HG02642 (cell line): ENCODE data around the gene CYCS.
"Not testable (repeated sequence)": the region's sequence is repeated elsewhere in the genome, so short reads cannot be mapped to it uniquely, and the experiment has no call there.

Experiments
- ATAC-seq: cut with Tn5 transposase; IDR thresholded peaks from one replicate; pipeline ENCODE4 v1.9.1; 2021; ENCODE audit warnings: mild to moderate bottlenecking; ENCODE audit not compliant: unreplicated experiment, poor library complexity

Gene CYCS

GRCh38 chr7:25125137-25125946 lies at the start of gene CYCS:
Gene CYCS, minus strand, starts transcription at chr7:25125260. Its CDS starts 1,141 bp downstream, at chr7:25124119.
- ATAC-seq = peak; percentile 96

- no peak for ATAC-seq
Observed at GRCh38 chr7:25173184-25173583, 48.1 kb upstream of the CYCS start.

GRCh38 chr7:25171516-25171915 lies 46.5 kb upstream of the CYCS start:
- no peak for ATAC-seq

DNA sequence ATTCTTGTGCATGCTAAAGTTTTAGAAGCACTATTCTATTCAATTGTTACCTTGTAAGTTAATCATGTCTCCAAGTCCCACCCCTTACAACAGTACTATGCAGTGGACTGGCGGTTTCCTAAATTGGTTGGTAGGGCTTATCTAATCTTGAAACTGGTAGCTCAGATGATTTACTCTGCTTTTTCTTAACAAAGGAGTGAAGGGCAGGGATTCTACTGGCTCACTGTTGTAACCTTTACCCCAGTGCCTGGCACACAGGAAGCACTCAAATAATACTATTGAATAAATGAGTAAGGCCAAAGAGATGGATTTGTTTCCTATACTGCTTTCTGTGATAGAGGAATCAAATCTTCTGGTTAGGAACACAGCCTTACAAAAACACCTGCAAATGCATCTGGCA lies 46.0 kb upstream of the CYCS start:
- no peak for ATAC-seq

DNA sequence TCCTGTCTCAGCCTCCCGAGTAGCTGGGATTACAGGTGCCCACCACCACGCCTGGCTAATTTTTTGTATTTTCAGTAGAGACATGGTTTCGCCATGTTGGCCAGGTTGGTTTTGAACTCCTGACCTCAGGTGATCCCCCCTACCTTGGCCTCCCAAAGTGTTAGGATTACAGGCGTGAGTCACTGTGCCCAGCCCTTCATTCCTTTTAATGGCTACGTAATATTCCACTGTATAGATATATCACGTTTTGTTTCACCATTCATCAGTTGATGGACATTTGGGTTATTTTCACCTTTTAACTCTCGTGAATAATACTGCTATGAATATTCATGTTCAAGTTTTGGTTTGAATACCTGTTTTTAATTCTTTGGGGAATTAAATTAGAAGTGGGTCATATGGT lies 44.6 kb upstream of the CYCS start:
- ATAC-seq = no peak

GRCh38 chr7:25168145-25168544 lies 43.1 kb upstream of the CYCS start:
- ATAC-seq = no peak

GRCh38 chr7:25167262-25167843 lies 42.3 kb upstream of the CYCS start:
- no peak for ATAC-seq

DNA sequence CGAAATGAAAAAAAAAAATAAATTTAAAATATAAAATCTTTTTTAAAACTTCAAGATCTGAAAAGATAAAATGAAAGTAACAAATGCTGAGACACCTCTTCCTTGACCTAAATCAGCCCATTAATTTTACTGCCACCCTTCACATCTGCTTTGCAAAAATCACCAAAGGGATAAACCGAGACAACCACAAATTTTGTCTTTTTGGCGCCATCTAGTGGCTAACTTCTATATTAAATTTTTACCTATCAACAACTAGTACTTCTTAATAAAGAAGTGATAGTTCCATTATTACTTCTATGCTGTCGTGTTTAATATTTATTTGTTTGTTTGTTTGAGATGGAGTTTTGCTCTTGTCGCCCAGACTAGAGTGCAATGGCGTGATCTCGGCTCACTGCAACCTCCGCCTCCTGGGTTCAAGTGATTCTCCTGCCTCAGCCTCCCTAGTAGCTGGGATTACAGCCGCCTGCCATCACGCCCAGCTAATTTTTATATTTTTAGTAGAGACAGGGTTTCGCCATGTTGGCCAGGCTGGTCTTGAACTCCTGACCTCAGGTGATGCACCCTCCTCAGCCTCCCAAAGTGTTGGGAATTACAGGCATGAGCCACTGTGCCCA lies 35.0 kb upstream of the CYCS start:
- not testable (repeated sequence) for ATAC-seq

DNA sequence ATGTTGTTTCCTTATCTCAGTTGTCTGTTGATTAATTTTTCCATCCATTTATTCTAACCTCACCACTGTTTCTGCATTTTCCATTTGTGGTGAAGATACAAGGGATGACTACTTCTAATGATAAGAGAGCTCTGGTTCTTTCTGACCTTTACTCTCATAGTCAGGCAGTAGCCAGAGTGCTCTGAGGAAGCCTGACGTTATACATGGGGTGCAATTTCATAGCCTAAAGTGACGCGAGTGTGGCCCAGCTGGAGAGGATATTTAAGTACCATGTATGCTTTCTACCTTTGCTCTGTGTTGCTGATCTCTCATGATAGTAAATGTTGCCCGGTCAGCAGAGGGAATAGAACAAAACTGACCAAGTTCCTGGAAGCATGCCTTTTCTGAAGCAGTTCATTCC lies 33.9 kb upstream of the CYCS start:
- no peak for ATAC-seq

GRCh38 chr7:25151773-25152172 lies 26.7 kb upstream of the CYCS start:
- ATAC-seq = no peak

DNA sequence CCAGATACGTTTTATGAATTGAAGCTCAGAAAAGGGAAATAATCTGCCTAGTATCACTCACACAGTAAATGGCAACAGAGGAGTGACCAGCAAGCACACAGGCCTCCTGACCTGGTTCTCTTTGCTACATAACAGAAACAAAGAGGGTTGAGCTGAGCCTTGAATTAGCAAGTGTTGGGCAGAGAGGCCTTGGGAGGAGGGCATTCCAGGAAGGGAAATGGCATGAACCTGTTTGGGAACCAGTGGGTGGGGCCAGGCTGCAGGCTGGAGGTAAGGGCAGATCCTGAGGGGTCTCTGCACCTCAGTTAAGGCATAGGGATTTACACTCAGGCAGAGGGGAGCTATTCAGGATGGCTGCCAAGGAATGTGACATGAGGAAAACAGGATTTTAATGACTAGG lies 24.8 kb upstream of the CYCS start:
- no peak for ATAC-seq

- ATAC-seq = no peak
Observed at GRCh38 chr7:25148772-25149575, 23.9 kb upstream of the CYCS start.

DNA sequence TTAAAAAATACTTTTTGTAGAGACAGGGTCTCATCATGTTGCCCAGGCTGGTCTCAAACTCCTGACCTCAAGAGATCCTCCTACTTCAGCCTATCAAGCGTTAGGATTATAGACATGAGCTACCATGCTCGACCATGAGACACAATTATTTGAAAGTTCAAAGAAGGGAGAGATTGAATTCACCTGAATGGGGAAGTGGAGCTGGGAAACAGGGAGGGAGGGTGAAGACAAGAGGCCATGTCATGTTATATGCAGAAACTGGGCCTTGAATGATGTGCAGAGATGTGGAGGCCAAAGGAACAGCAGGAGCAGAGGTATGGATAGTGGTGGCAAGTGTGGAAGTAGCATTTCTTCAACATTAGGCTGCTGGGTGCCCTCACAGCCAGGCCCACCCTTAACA lies 18.7 kb upstream of the CYCS start:
- ATAC-seq = no peak

DNA sequence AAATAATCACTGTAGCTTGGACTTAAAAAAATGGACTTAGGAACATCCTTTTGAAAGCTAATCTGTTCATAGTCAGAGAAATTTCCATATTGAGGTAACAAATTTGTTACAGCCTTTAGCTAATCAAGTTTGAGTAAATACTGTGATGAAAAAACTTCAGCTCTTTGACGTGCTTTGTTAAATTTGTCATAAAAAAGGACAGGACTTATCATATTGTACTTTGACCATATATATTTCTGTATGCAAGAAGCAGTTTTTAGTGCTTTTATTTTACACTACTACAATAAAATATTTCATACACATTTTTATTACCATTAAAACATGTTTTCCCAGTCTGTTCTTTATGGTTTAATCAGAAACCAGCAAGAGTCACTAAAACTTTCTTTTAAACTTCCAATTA lies 14.5 kb upstream of the CYCS start:
- no peak for ATAC-seq

DNA sequence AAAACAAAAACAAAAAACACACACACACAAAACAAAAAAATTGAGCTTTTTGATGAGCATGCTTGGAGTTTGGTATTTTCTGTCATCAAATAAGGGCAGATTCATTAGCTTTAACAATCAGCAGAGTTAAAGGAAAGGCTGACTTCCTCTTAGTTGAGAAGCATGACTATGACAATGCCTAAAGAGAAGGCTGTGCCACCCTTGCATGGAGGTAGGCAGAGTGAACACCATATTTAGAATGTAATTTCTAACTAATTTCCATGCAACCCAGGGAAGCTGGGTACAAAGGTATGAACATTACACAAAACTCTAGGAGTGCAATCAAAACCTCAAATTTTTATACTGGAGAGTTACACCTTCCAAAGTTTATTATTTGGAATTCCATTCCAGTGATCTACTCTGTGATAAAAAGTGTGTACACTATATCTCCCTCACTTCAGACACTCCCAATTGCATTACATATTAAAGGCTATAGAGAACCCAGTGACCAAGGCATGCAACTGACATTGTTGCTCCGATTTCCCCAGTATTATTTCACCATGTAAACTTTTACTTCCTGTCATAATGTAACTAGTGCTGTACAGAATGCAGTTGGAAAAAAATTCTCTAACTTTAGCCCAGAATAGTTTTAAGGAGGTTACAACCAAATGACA lies 9.4 kb upstream of the CYCS start:
- no peak for ATAC-seq

DNA sequence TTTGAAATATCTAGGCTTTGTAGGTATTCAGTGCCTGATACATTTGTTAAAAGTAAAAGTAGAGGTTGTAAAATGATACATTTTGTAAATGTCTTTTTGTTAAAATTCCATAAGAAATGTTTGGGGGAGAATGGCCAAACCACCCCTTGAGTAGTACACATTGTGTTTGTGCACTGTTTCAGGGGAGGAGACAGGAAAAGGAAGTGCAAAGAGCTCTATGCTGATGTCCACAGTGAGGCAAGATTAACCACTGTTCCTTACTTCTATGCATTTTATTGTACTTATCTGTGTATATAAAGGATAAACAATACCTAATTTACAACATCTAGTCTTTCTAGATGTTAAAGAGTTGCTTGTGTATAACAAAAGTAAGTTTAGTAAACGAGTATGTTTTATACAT lies 7.4 kb upstream of the CYCS start:
- ATAC-seq = no peak

GRCh38 chr7:25126751-25127150 lies 1.7 kb upstream of the CYCS start:
- ATAC-seq = no peak

- no peak for ATAC-seq
Observed at GRCh38 chr7:25124465-25125136, 459 bp downstream of the CYCS start.

- ATAC-seq = no peak
Observed at GRCh38 chr7:25122373-25122772, 2.7 kb downstream of the CYCS start.

GRCh38 chr7:25121599-25121998 lies 3.5 kb downstream of the CYCS start:
- no peak for ATAC-seq
